A549 (cell line): ENCODE data around the gene PSORS1C1. TPM values are rescaled to one million over a fixed set of nuclear protein-coding genes. Genes with fewer than 3 reads are reported as not detected.

Source experiments
- ATAC-seq, 2 experiments: fragments of 200-7000 bp in 1 of 2; fragments of >200 bp in 1 of 2; cut with Nextera tagmentation in 1 of 2; cut with Tn5 transposase in 1 of 2; 3 replicates each; pipeline versions ENCODE4 v1.8.0 to v1.9.1; 2018 to 2020; ENCODE audit warnings: mild to moderate bottlenecking in 1 of 2, moderate library complexity in 1 of 2
- CTCF ChIA-PET: fragments of 300-600 bp; sonication (Branson Sonifier 250); formaldehyde crosslinking; extraction: SDS; loops from one replicate; lab custom pipeline; 2021; ENCODE audit warnings: antibody characterized with exemption, inconsistent platforms; lab: Yijun Ruan, JAX
- POLR2A ChIA-PET: fragments of 350-600 bp; formaldehyde crosslinking; extraction: SDS; loops from one replicate; lab custom pipeline; 2021; ENCODE audit warnings: antibody characterized with exemption, inconsistent platforms; lab: Yijun Ruan, JAX
- DNase-seq, 2 experiments: peaks; one replicate each; pipeline versions ENCODE4 v3.0.0 to v3.0.0-alpha.2; 2011 to 2016; ENCODE audit warnings: low read depth in 1 of 2, low spot score in 1 of 2
- FAIRE-seq: peaks from 2 replicates; lab custom pipeline; 2011; peaks lifted over from hg19 to GRCh38; lab: Jason Lieb, UNC
- H3K27ac ChIP-seq, 2 experiments: fragments of >200 bp; sonication (Bioruptor Twin); formaldehyde crosslinking; 3 replicates each; pipeline ENCODE4 v1.5.1; 2016 to 2017
- H3K4me1 ChIP-seq: fragments of >200 bp; sonication (Bioruptor Twin); formaldehyde crosslinking; 3 replicates; pipeline ENCODE4 v1.6.1; 2016
- H3K4me2 ChIP-seq: fragments of >200 bp; sonication (Bioruptor Twin); formaldehyde crosslinking; 3 replicates; pipeline ENCODE4 v1.6.1; 2016
- H3K4me3 ChIP-seq: fragments of >200 bp; sonication (Bioruptor Twin); formaldehyde crosslinking; 3 replicates; pipeline ENCODE4 v1.5.1; 2016
- H3K9me3 ChIP-seq: fragments of >200 bp; sonication (Bioruptor Twin); formaldehyde crosslinking; 3 replicates; pipeline ENCODE4 v1.6.1; 2016
- CHD2 ChIP-seq: fragments of 150-350 bp; IDR thresholded peaks from 2 replicates; pipeline ENCODE4 v1.6.1; 2014; ENCODE audit warnings: low read length; ENCODE audit not compliant: partially characterized antibody
- CTCF ChIP-seq: fragments of >200 bp; sonication (Bioruptor Twin); formaldehyde crosslinking; IDR thresholded peaks from 3 replicates; pipeline ENCODE4 v1.5.1; 2016
- EHF ChIP-seq: fragments of 250-450 bp; sonication (Bioruptor Pico); IDR thresholded peaks from 2 replicates; pipeline ENCODE4 v1.5.0; 2020; ENCODE audit warnings: mild to moderate bottlenecking
- ESRRA ChIP-seq: fragments of 150-350 bp; IDR thresholded peaks from 2 replicates; pipeline ENCODE4 v1.6.1; 2014; ENCODE audit warnings: mild to moderate bottlenecking, low read length, borderline replicate concordance
- HDAC2 ChIP-seq: fragments of 200-600 bp; sonication (generic); IDR thresholded peaks from 2 replicates; pipeline ENCODE4 v1.6.1; 2016
- HES2 ChIP-seq: fragments of >200 bp; sonication (Bioruptor Twin); formaldehyde crosslinking; IDR thresholded peaks from 2 replicates; pipeline ENCODE4 v1.6.1; 2016
- JUN ChIP-seq, 2 experiments: fragments of >200 bp; sonication (Bioruptor Twin); formaldehyde crosslinking; IDR thresholded peaks; 2 replicates in 1 of 2; 3 replicates in 1 of 2; pipeline ENCODE4 v1.6.1; 2016 to 2017
- JUNB ChIP-seq: fragments of >200 bp; sonication (Bioruptor Twin); formaldehyde crosslinking; IDR thresholded peaks from 2 replicates; pipeline ENCODE4 v1.6.1; 2016
- MAFK ChIP-seq: fragments of 450-650 bp; IDR thresholded peaks from 2 replicates; pipeline ENCODE4 v1.6.1; 2014; ENCODE audit not compliant: partially characterized antibody
- MAX ChIP-seq: IDR thresholded peaks from 2 replicates; pipeline ENCODE4 v1.6.1; 2012
- MYC ChIP-seq: IDR thresholded peaks from 2 replicates; pipeline ENCODE4 v1.6.1; 2012; ENCODE audit warnings: mild to moderate bottlenecking, inconsistent platforms, low read length, improper control_type of control experiment, borderline replicate concordance
- NFE2L2 ChIP-seq: fragments of 150-350 bp; conservative IDR thresholded peaks from 2 replicates; pipeline ENCODE4 v1.6.1; 2014; ENCODE audit warnings: low read length
- POLR2A ChIP-seq: IDR thresholded peaks from 2 replicates; pipeline ENCODE4 v1.6.1; 2012; ENCODE audit warnings: mild to moderate bottlenecking, low read length
- RAD21 ChIP-seq, 2 experiments: fragments of >200 bp in 1 of 2; sonication (Bioruptor Twin) in 1 of 2; formaldehyde crosslinking in 1 of 2; IDR thresholded peaks in 1 of 2; conservative IDR thresholded peaks in 1 of 2; 2 replicates in 1 of 2; 3 replicates in 1 of 2; pipeline ENCODE4 v1.6.1; 2012 to 2018; ENCODE audit warnings: inconsistent platforms in 1 of 2
- RARB ChIP-seq: fragments of 250-450 bp; sonication (Bioruptor Pico); IDR thresholded peaks from 2 replicates; pipeline ENCODE4 v1.8.0; 2021; ENCODE audit warnings: mild to moderate bottlenecking, moderate library complexity
- RCOR1 ChIP-seq: fragments of 150-350 bp; IDR thresholded peaks from 2 replicates; pipeline ENCODE4 v1.6.1; 2014; ENCODE audit warnings: antibody characterized with exemption, low read length, low read depth
- RNF2 ChIP-seq: fragments of 200-600 bp; sonication (generic); IDR thresholded peaks from 2 replicates; pipeline ENCODE4 v1.6.1; 2016; ENCODE audit warnings: low read depth, mild to moderate bottlenecking, antibody characterized with exemption, moderate library complexity, borderline replicate concordance
- SMC3 ChIP-seq: fragments of >200 bp; sonication (Bioruptor Twin); formaldehyde crosslinking; IDR thresholded peaks from 3 replicates; pipeline ENCODE4 v1.6.1; 2018; ENCODE audit warnings: inconsistent platforms
- TFCP2L1 ChIP-seq: fragments of 250-450 bp; sonication (Bioruptor Pico); IDR thresholded peaks from 2 replicates; pipeline ENCODE4 v1.5.0; 2021; ENCODE audit warnings: mild to moderate bottlenecking
- ZFP36 ChIP-seq: fragments of 450-650 bp; IDR thresholded peaks from 2 replicates; pipeline ENCODE4 v1.6.1; 2014; ENCODE audit warnings: borderline replicate concordance; ENCODE audit not compliant: partially characterized antibody
- ZNF302 ChIP-seq: fragments of 250-450 bp; sonication (Bioruptor Pico); IDR thresholded peaks from 2 replicates; pipeline ENCODE4 v1.9.0; 2021; ENCODE audit warnings: inconsistent platforms, mild to moderate bottlenecking, moderate library complexity
- WGBS: methylation state at CpG from one replicate; pipeline ENCODE4 v1.1.6; 2017; ENCODE audit errors: missing lambda C conversion rate; 5-methylcytosine and 5-hydroxymethylcytosine counted together
- polyA plus RNA-seq, 4 experiments: library from polyadenylated mRNA; depleted of rRNA in 3 of 4; stranded (reverse); fragments of >200 nt; fragmentation: RNase III in 1 of 4; extraction: RNeasy Plus Mini Kit Qiagen cat#74134 plus additional on column Dnase treatment in 1 of 4; gene quantifications; 2 replicates in 3 of 4; 3 replicates in 1 of 4; pipeline ENCODE4 v1.2.3, GENCODE V29; 2011 to 2017
- TF ChIP-seq, protein P1 (sequence below): fragments of 450-650 bp; IDR thresholded peaks from 2 replicates; pipeline ENCODE4 v1.6.1; 2014; ENCODE audit warnings: antibody characterized with exemption

PSORS1C1 gene
- polyA plus RNA-seq, 2 of the 4 experiments (the other 2 are of a cell fraction): 2.3 to 4.3 TPM

- H3K4me2 ChIP-seq: peak overlapping the region; percentile 37; the same call in 2 of the 3 replicates
- peaks cover 6% of the 10 kb centered on the region; the same call in 1 of the 3 replicates for H3K4me1 ChIP-seq
- no peak for DNase-seq
- peak overlapping the region in 1 of 2 experiments; percentile 56; a peak in 2 of 6 replicates for H3K27ac ChIP-seq
- no peak overlapping the region for H3K4me3 ChIP-seq
- TF ChIP-seq NFE2L2 (no peak), EHF (CRISPR knock-in tag) (no peak), CHD2 (no peak), RNF2 (no peak), MYC (no peak), ZFP36 (no peak), JUNB (no peak), RCOR1 (no peak), POLR2A (no peak), HES2 (no peak), RARB (CRISPR knock-in tag) (no peak), JUN (IDR thresholded peaks at IDR 0.05) (no peak), MAX (no peak), TFCP2L1 (CRISPR knock-in tag) (no peak)
- ChIA-PET POLR2A (interaction anchor here (1.3 kb wide), 1 partner anchor 28 kb away, joined by 3 read pairs; the partner anchor contains the start of gene PSORS1C1), CTCF (interaction anchor here (0.6 to 7.5 kb wide), 55 partner anchors 8 to 859 kb away, joined by 3 to 68 read pairs (median 4); partner anchors contain the start of genes DHX16, PSORS1C1 and VARS2)
- no peaks in the 10 kb centered on the region for H3K9me3 ChIP-seq
- FAIRE-seq: no peak
- WGBS: 25% methylated on average over 7 of the region's 7 CpGs
- ATAC-seq: peak in 1 of 2 experiments; percentile 34; a peak in 4 of 6 replicates
Observed at GRCh38 chr6:31086788-31087440, 27.7 kb upstream of the PSORS1C1 start.

GRCh38 chr6:31087494-31088089, 27.0 kb upstream of the PSORS1C1 start:
- POLR2A ChIA-PET: interaction anchor here (1.3 kb wide), 1 partner anchor 27 kb away, joined by 3 read pairs; the partner anchor contains the start of gene PSORS1C1
- Histone ChIP-seq H3K27ac (no peak overlapping the region), H3K9me3 (no peaks in the 10 kb centered on the region), H3K4me1 (peaks cover 6% of the 10 kb centered on the region; the same call in 1 of the 3 replicates), H3K4me3 (no peak overlapping the region), H3K4me2 (peak overlapping the region; percentile 37; the same call in 2 of the 3 replicates)
- ATAC-seq (peak; percentile 97 to 98), FAIRE-seq (no peak), DNase-seq (peak; percentile 76 to 81)
- CTCF ChIA-PET: interaction anchor here (0.6 to 7.5 kb wide), 53 partner anchors 9 to 859 kb away, joined by 3 to 68 read pairs (median 4); partner anchors contain the start of genes DHX16, PSORS1C1 and VARS2
- 15% methylated on average over 14 of the region's 14 CpGs for WGBS
- TF ChIP-seq ESRRA (no peak), HDAC2 (no peak), NFE2L2 (no peak), MAFK (no peak), RAD21 (conservative IDR thresholded peaks at IDR 0.05 in 1 of 2, IDR thresholded peaks at IDR 0.05 in 1 of 2) (peak; percentile 72 to 76), HES2 (no peak), SMC3 (peak; percentile 43; the same call in 2 of the 3 replicates), ZNF302 (CRISPR knock-in tag) (no peak), CTCF (peak; percentile 68)
- TF ChIP-seq, protein P1, sequence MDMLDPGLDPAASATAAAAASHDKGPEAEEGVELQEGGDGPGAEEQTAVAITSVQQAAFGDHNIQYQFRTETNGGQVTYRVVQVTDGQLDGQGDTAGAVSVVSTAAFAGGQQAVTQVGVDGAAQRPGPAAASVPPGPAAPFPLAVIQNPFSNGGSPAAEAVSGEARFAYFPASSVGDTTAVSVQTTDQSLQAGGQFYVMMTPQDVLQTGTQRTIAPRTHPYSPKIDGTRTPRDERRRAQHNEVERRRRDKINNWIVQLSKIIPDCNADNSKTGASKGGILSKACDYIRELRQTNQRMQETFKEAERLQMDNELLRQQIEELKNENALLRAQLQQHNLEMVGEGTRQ: no peak
